GM18499 (cell line): Measurements from ENCODE around the gene ZNF8.
"Not testable (repeated sequence)": the region's sequence is repeated elsewhere in the genome, so short reads cannot be mapped to it uniquely, and the experiment has no call there.

Source experiments
- ATAC-seq: cut with Tn5 transposase; IDR thresholded peaks from one replicate; pipeline ENCODE4 v1.9.1; 2021; ENCODE audit warnings: moderate number of reproducible peaks; ENCODE audit not compliant: insufficient read depth, unreplicated experiment

ZNF8 gene

DNA sequence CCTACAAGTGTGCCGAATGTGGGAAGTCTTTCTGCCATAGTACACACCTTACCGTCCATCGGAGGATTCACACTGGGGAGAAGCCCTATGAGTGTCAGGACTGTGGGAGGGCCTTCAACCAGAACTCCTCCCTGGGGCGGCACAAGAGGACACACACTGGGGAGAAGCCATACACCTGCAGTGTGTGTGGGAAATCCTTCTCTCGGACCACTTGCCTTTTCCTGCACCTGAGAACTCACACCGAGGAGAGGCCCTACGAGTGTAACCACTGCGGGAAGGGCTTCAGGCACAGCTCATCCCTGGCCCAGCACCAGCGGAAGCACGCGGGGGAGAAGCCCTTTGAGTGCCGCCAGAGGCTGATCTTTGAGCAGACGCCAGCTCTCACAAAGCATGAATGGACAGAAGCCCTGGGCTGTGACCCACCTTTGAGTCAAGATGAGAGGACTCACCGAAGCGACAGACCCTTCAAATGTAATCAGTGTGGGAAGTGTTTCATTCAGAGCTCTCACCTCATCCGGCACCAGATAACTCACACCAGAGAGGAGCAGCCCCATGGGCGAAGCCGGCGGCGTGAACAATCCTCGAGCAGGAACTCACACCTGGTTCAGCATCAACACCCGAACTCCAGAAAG is 16.1 kb downstream of the ZNF8 start:
- no peak for ATAC-seq

DNA sequence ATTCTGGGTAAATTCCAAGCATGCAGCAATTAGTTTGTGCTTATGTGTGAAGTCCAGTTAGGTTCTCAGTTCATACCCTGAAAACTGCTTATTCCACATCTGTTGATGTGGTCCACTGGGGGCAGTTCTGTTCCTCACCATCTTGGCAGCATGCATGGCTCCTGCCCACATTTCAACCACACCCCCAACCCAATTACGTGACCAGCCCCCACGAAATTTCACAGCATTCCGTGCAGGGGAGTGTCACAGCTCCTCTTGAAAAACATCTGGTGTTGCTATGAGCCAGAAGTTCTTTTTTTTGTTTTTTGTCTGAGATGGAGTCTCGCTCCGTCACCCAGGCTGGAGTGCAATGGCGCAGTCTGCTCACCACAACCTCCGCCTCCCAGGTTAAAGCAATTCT is 17.3 kb downstream of the ZNF8 start:
- ATAC-seq, result no peak

- no peak for ATAC-seq
These were observed 21.9 kb downstream of the ZNF8 start for GRCh38 chr19:58300620-58301019.

DNA sequence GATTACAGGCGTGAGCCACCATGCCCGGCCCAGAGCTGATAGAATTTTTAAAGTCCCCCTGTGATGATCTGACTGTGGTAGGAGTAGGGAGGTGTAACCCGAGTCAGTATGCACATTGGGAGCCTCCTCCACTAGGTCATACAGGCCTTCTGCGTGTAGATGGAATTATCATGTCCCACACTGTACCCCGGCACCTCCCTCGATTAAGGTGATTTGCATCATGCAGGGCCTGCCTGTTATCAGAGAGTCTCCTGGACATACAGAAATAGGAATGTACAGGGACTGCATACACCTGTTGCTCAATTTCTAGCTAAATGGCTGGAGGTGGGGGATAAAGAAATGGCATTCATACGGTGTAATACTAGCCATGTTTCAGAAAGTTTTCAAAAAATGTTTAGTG is 25.5 kb downstream of the ZNF8 start:
- no peak for ATAC-seq

DNA sequence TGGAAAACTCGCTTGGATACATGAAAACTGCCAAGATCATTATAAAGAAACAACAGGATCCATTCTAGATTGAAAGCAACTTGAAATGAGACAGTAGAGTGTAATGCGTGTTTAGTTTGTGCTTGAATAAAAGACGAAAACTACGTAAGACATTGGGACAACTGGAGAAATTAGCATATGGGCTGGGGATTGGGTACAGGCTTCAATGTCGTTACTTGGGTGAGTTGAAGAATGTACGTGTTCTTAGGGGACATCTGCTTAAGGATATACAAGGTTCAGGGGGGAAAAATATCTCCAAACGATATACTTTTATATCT is 26.0 kb downstream of the ZNF8 start:
- no peak for ATAC-seq

DNA sequence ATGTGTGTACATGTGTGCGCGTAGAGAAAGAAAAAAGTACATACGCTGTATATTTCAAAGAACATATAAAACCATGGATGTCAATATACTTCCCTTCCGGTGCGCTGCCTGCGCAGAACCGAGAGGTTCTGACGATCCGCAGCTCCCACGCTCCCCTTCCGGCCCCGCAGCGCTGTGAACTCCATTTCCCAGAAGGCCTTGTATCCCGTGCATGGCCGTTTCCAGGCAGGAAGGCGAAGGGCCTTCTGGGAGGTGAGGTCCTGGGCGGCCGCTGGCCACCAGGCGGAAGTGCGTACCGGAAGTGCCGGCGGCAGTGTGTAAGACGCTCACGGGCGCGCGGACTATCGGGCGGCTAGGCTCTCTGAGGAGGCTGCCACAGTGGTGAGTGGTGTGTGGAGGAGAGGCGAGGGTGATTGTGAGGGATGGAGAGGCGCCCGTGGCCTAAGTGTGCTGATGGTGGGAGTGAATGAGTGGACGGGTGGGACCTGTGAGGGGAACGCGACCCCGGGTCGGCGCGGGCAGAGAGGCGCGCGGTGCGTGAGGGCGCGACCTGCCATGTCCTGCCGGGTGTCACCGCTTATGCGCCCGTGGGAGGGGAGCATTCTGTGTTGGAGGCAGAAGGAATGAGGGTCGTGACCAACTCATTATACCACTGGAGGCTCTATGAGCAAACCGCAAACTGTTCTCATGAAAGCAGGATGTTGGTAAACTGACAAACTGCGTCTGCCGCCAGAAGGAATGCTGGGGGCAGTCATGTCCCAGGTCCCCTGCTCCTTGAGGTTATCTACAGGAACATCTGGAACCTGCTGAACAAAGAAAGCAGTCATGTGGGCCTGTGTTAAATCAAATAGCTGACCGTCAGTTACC is 26.5 kb downstream of the ZNF8 start, which contains the start of gene ERVK3-1:
Gene ERVK3-1, plus strand, starts transcription at position 313 of the 867 bp plus-strand sequence. CDS start 6,792 bp downstream, outside the sequence.
- ATAC-seq, result peak; percentile 79

GRCh38 chr19:58305932-58306323 is 27.2 kb downstream of the ZNF8 start:
- no peak for ATAC-seq

DNA sequence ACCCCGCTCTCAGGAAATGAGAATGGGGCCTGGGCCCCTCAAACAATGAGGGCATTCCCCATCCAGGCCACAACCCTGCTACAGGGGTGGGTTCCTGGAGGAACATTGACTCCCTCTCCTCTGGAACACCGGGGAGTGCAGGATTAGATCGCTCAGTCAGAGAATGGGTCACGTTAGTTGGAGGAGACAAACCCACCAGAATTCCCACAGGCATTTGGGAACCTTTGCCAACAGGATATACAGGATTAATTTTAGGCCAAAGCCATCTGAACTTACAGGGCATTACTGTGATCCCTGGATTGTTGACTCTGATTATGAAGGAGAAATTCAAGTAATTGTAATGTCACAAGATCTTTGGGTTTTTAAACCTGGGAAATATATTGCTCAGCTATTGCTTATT is 29.0 kb downstream of the ZNF8 start:
- no peak for ATAC-seq

DNA sequence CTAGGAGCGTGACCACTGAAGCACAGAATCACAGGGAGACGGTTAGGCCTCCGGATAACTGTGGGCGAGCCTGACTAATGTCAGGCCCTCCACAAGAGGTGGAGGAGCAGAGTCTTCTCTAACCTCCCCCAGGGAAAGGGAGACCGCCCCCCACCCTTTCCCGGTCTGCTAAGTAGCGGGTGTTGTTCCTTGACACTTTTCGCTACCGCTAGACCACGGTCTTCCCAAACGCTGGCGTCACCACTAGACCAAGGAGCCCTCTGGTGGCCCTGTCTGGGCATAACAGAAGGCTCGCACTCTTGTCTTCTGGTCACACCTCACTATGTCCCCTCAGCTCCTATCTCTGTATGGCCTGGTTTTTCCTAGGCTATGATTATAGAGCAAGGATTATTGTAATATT is 31.9 kb downstream of the ZNF8 start:
- not testable (repeated sequence) for ATAC-seq

DNA sequence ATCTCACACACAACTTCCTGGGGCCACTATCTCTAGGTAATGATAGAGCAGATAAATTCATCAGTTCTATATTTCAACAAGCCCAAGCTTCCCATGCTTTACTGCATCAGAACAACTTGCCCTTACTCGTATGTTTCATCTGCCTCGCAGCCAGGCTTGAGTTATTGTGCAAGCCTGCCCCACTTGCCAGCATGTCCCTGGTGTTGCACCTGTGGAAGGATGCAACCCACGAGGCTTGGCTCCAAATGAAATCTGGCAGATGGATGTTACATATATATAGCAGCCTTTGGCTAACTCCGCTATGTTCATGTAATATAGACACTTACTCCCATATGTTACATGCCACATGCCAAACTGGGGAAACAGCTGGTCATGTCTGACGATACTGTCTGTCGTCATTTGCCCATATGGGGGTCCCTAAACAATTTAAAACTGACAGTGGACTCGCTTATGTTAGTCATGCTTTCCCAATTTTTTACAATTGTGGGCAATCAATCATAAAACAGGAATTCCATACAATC is 32.6 kb downstream of the ZNF8 start:
- ATAC-seq, result no peak

DNA sequence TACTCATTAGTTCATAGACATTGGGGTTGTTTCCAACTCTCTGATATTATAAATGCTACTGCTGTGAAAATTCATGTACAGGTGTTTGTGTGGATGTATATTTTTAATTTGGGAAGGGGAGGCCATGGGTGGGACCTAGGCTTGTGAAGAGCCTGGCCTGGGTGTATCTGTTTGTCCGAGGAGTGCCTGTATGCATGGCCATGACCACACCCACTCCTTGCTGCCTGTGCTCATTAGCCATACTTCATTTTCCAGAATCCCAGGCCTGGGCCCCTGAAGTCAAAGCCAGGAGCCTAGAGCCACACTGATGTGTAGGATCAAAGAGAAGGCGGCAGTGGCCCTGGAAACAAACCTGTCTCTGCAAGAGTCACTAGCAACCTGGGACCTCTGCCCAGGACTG is 36.8 kb downstream of the ZNF8 start:
- no peak for ATAC-seq

GRCh38 chr19:58317476-58318072 is 38.8 kb downstream of the ZNF8 start:
- ATAC-seq, result no peak

GRCh38 chr19:58318297-58318696 is 39.5 kb downstream of the ZNF8 start:
- no peak for ATAC-seq

DNA sequence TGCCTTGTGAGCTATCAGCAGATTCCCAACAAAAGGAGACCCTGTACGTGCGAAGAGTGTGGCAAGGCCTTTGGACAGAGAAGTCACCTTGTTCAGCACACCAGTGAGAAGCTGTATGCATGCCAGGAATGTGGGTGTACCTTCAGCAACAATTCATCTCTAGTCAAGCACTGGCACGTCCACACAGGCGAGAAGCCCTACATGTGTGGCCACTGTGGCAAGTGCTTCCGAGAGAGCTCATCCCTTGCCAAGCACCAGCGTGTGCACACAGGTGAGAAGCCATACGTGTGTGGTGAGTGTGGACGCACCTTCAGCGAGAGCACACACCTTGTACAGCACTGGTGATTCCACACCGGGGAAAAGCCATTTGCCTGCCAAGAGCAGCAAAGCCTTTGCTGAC is 40.5 kb downstream of the ZNF8 start:
- ATAC-seq, result no peak

DNA sequence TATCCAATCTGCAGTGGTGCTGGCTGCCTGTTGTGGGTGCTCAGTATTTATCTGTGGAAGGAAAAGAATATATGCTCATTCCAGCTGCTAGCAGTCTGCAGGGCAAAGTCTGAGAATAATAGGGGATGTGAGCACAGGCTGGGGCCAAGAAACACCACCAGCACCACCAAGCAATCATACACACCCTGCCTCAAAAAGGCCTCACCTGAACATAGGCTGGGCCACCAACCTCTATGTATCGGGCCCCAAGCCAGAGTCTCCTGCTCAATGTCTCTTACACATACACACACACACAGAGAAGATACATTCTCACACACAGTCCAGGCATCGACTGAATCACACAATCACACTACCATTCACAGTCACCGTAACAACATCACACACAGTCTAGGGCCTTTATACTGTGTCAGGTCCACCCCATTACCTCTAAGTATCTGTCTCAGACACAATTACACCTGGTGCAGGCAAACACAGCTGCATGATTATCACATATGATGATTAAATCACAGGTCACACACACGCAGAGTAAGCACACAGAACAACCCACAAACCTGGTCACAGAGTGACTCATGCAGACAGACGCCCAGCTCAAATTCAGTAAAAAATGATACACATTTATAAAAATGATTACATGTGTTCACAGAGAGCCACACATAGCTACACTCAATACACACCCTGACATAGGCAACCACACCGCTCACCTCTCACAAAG is 46.7 kb downstream of the ZNF8 start:
- no peak for ATAC-seq

GRCh38 chr19:58326501-58326913 is 47.8 kb downstream of the ZNF8 start:
- no peak for ATAC-seq

- ATAC-seq, result peak; percentile 59
These were observed 48.4 kb downstream of the ZNF8 start, which contains the start of gene ZSCAN22 for GRCh38 chr19:58326914-58327726. TSS of gene ZSCAN22 (plus strand) at chr19:58326994. CDS start at chr19:58334803, 7,809 bp downstream.

DNA sequence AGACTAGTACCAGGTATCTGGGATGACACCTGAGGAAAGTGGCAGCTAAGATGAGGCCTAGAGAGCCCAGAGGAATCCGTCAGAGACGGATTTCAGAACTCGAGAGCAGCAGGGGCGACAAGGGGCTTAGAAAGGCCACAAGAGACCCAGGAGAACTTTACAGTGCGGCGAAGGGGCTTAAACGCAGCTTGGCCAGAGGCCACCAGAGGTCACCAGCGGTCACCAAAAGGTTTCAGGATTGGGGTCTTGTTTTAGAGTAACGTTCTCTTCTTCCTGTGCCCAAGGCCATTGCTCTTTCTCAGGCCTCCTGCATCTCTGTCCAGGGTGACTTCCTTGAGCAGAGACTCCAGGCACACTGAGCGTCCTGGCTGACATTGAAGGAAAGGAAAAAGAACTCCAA is 50.2 kb downstream of the ZNF8 start:
- no peak for ATAC-seq

GRCh38 chr19:58330458-58330857 is 51.7 kb downstream of the ZNF8 start:
- no peak for ATAC-seq

- ATAC-seq, result no peak
These were observed 53.9 kb downstream of the ZNF8 start for GRCh38 chr19:58332697-58333096.
